Left ventricle myocardium inferior (tissue), 1 donor: ENCODE measurements around the gene METTL8. TPM values are rescaled to one million over a fixed set of nuclear protein-coding genes. Genes with fewer than 3 reads are reported as not detected.
A peak's percentile ranks its signal among the peaks of the same experiment; 100 is the strongest.

Experiments
- DNase-seq: peaks from one replicate; pipeline ENCODE4 v3.0.0-alpha.2; 2020
- H3K27ac ChIP-seq: fragments of 200-600 bp; replicated peaks from 2 replicates; pipeline ENCODE4 v1.8.0; 2021
- H3K27me3 ChIP-seq: fragments of 200-600 bp; 2 replicates; pipeline ENCODE4 v1.8.0; 2021; ENCODE audit warnings: low read depth
- H3K36me3 ChIP-seq: fragments of 200-600 bp; 2 replicates; pipeline ENCODE4 v1.8.0; 2021
- H3K4me1 ChIP-seq: fragments of 200-600 bp; 2 replicates; pipeline ENCODE4 v1.8.0; 2021
- H3K4me3 ChIP-seq: fragments of 200-600 bp; 2 replicates; pipeline ENCODE4 v1.8.0; 2021; ENCODE audit warnings: mild to moderate bottlenecking, moderate library complexity
- H3K9me3 ChIP-seq: fragments of 200-600 bp; replicated peaks from 2 replicates; pipeline ENCODE4 v1.8.0; 2021
- intact Hi-C: fragments of 100-400 bp; cut with micrococcal nuclease; formaldehyde crosslinking; loops from one replicate; pipeline ENCODE4 v1.11.0; 2022
- long read RNA-seq: library from polyadenylated mRNA; unstranded; transcript quantifications from one replicate; pipeline ENCODE4 v2.0.0, GENCODE V29; 2021
- total RNA-seq: library from RNA; stranded (reverse); fragmentation: NEBNext Ultra II Directional; extraction: Animal tissue kit (Norgen Biotek cat#: 25700); gene quantifications from one replicate; pipeline ENCODE4 v1.2.1, GENCODE V29; 2021
- TF ChIP-seq, protein P1 (sequence below): fragments of 200-600 bp; IDR thresholded peaks from 2 replicates; pipeline ENCODE4 v1.8.0; 2021; ENCODE audit warnings: antibody characterized with exemption, mild to moderate bottlenecking, borderline replicate concordance
- donor health status: DM: no; HTN: yes; CAD: no; lungs with severe emphysema.

METTL8 gene, protein sequence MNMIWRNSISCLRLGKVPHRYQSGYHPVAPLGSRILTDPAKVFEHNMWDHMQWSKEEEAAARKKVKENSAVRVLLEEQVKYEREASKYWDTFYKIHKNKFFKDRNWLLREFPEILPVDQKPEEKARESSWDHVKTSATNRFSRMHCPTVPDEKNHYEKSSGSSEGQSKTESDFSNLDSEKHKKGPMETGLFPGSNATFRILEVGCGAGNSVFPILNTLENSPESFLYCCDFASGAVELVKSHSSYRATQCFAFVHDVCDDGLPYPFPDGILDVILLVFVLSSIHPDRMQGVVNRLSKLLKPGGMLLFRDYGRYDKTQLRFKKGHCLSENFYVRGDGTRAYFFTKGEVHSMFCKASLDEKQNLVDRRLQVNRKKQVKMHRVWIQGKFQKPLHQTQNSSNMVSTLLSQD
- 10.4 TPM for total RNA-seq
- long read RNA-seq, full-length matches to known transcripts, result 4 of 7 reads
- long read RNA-seq, partial matches to known transcripts, result 0 of 7 reads
- long read RNA-seq, other reads (novel, unspliced or antisense), result 3 of 7 reads

DNA sequence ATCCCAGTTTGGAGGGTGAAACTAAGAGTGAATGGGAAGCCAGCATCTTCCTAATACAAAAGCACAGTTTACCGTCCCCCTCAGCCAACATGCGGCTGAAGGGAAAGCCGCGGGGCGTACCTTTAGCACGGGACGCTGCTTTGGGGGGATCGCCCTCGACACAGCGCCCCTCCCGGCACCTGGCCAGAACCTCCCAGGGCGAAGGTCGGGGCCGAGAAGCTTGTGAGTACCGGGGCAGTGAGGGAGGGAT, at the start of gene METTL8:
Gene METTL8, minus strand, starts transcription at position 228 of the 250 bp plus-strand sequence. CDS start 41,805 bp downstream, outside the sequence.
- TF ChIP-seq, protein P1, sequence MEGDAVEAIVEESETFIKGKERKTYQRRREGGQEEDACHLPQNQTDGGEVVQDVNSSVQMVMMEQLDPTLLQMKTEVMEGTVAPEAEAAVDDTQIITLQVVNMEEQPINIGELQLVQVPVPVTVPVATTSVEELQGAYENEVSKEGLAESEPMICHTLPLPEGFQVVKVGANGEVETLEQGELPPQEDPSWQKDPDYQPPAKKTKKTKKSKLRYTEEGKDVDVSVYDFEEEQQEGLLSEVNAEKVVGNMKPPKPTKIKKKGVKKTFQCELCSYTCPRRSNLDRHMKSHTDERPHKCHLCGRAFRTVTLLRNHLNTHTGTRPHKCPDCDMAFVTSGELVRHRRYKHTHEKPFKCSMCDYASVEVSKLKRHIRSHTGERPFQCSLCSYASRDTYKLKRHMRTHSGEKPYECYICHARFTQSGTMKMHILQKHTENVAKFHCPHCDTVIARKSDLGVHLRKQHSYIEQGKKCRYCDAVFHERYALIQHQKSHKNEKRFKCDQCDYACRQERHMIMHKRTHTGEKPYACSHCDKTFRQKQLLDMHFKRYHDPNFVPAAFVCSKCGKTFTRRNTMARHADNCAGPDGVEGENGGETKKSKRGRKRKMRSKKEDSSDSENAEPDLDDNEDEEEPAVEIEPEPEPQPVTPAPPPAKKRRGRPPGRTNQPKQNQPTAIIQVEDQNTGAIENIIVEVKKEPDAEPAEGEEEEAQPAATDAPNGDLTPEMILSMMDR, result no peak
- intact Hi-C loops, result no loop called here
- Histone ChIP-seq H3K9me3 (no peaks in the 10 kb centered on the region), H3K4me3 (peak within 1 kb of the TSS; percentile 86), H3K36me3 (peaks cover 15% of the 10 kb centered on the region), H3K27ac (peak within 1 kb of the TSS; percentile 97), H3K4me1 (peaks cover 26% of the 10 kb centered on the region), H3K27me3 (no peaks in the 10 kb centered on the region)
- no peak for DNase-seq

DNA sequence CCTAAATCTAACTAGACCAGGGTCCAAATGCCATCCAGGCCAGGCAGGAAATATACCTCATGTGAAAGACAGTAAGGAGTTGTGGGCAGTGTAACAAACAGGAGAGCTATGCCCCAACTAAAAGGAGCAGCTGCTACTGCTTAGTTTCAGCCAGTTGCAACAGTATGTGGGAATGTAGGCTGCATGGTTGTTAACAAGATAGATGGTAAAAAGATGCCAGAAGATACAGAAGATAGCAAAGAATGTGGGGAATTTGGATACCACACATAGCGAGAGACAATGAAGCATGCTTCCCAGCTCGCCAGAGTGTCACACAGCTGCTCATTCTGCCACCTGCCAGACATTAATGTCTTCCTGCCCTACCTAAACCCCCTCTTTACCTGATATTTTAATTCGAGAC, 49.1 kb upstream of the METTL8 start:
- intact Hi-C loops, result no loop called here
- Histone ChIP-seq H3K4me3 (no peak overlapping the region), H3K36me3 (peaks cover 21% of the 10 kb centered on the region), H3K4me1 (no peaks in the 10 kb centered on the region), H3K9me3 (no peaks in the 10 kb centered on the region), H3K27me3 (no peaks in the 10 kb centered on the region), H3K27ac (no peak overlapping the region)
- TF ChIP-seq, protein P1, result no peak
- DNase-seq, result no peak

DNA sequence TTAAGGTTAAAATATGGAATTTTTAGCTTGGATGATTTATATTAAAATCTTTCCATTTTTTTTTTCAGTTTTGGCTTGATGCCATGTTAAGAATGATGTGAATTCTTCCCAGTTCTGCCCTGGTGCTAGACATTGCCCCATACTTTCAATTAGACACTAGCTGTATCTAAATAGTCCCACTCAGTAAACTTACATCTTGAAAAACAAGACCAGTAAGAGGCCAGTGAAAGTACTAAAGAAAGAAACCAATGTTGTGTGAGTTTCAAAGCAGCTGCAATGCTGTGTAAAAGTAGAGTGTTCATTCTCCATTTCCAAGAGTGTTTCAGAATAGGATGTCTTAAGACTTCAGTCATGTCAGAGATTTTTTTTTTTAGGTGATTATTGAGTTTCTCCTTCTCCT, 48.5 kb upstream of the METTL8 start:
- peaks cover 27% of the 10 kb centered on the region for H3K36me3 ChIP-seq
- intact Hi-C loops, result no loop called here
- TF ChIP-seq, protein P1, result no peak

DNA sequence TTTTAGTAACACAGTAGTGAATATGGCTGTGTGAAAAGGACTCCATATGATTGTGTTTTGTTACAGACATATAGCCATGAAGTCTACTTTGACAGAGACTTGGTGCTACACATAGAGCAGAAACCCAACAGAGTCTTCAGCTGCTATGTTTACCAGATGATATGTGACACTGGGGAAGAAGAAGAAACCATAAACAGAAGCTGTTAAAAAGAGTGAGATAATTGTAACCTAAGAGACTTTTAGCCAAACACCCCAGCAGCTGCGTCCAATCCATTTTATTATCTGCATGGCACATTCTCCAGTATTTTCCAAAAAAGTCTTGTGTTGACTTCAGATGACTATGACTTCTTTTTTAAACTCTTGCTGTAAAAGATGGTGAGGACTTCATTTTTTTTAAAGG, 47.1 kb upstream of the METTL8 start:
- Histone ChIP-seq H3K4me1 (no peaks in the 10 kb centered on the region), H3K27me3 (no peaks in the 10 kb centered on the region), H3K9me3 (no peaks in the 10 kb centered on the region), H3K27ac (no peak overlapping the region), H3K36me3 (peaks cover 37% of the 10 kb centered on the region), H3K4me3 (no peak overlapping the region)
- TF ChIP-seq, protein P1, result no peak
- intact Hi-C loops, result no loop called here
- no peak for DNase-seq

More for the DNA sequence above, 48.5 kb upstream of the METTL8 start:
- no peaks in the 10 kb centered on the region for H3K4me1 ChIP-seq
- no peak overlapping the region for H3K4me3 ChIP-seq
- H3K9me3 ChIP-seq, result no peaks in the 10 kb centered on the region
- H3K27me3 ChIP-seq, result no peaks in the 10 kb centered on the region
- no peak for DNase-seq
- no peak overlapping the region for H3K27ac ChIP-seq

DNA sequence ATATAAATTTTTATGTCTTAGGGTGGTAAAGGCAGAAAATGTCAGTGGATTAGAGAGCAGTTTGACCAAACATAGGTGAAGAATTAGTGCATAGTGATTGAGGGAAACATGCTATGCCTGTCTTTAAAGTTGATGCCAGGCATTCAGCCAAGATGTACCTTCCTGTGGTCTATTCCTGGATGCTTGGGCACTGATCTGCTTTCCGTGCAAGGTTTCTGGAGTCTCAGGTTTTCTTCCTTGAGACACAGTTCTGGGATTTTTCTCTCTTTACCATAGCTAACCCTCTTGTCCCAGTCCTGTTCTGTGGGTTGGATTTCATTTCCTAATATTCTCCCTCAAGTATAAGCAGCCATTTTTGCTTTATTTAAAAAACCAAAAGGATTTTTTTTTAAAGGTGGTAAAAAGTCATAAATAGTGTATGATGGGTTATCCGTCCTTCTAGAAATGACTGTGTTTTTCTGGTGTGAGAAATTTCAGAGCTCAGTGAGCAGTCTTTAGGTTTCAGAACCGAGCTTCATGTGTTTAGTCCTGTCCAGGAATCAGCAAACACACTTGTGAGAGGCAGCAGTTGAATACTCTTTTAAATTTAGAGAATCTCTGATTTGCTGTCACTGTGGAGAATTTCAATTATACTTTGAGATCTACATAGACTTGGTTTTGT, 45.5 kb upstream of the METTL8 start:
- Histone ChIP-seq H3K9me3 (no peaks in the 10 kb centered on the region), H3K36me3 (peaks cover 44% of the 10 kb centered on the region), H3K4me1 (no peaks in the 10 kb centered on the region), H3K27ac (no peak overlapping the region), H3K27me3 (no peaks in the 10 kb centered on the region), H3K4me3 (no peak overlapping the region)
- no peak for DNase-seq
- intact Hi-C loops, result no loop called here
- TF ChIP-seq, protein P1, result no peak
